A549 (cell line): ENCODE results near the gene ZNF225. TPM values are rescaled to one million over a fixed set of nuclear protein-coding genes. Genes with fewer than 3 reads are reported as not detected.

Experiments used
- ATAC-seq, 2 experiments: fragments of 200-7000 bp in 1 of 2; fragments of >200 bp in 1 of 2; cut with Nextera tagmentation in 1 of 2; cut with Tn5 transposase in 1 of 2; 3 replicates each; pipeline versions ENCODE4 v1.8.0 to v1.9.1; 2018 to 2020; ENCODE audit warnings: mild to moderate bottlenecking in 1 of 2, moderate library complexity in 1 of 2
- CTCF ChIA-PET: fragments of 300-600 bp; sonication (Branson Sonifier 250); formaldehyde crosslinking; extraction: SDS; loops from one replicate; lab custom pipeline; 2021; ENCODE audit warnings: antibody characterized with exemption, inconsistent platforms; lab: Yijun Ruan, JAX
- POLR2A ChIA-PET: fragments of 350-600 bp; formaldehyde crosslinking; extraction: SDS; loops from one replicate; lab custom pipeline; 2021; ENCODE audit warnings: antibody characterized with exemption, inconsistent platforms; lab: Yijun Ruan, JAX
- DNase-seq, 2 experiments: peaks; one replicate each; pipeline versions ENCODE4 v3.0.0 to v3.0.0-alpha.2; 2011 to 2016; ENCODE audit warnings: low read depth in 1 of 2, low spot score in 1 of 2
- FAIRE-seq: peaks from 2 replicates; lab custom pipeline; 2011; peaks lifted over from hg19 to GRCh38; lab: Jason Lieb, UNC
- H3K27ac ChIP-seq, 2 experiments: fragments of >200 bp; sonication (Bioruptor Twin); formaldehyde crosslinking; 3 replicates each; pipeline ENCODE4 v1.5.1; 2016 to 2017
- H3K4me1 ChIP-seq: fragments of >200 bp; sonication (Bioruptor Twin); formaldehyde crosslinking; 3 replicates; pipeline ENCODE4 v1.6.1; 2016
- H3K4me2 ChIP-seq: fragments of >200 bp; sonication (Bioruptor Twin); formaldehyde crosslinking; 3 replicates; pipeline ENCODE4 v1.6.1; 2016
- H3K4me3 ChIP-seq: fragments of >200 bp; sonication (Bioruptor Twin); formaldehyde crosslinking; 3 replicates; pipeline ENCODE4 v1.5.1; 2016
- H3K9me3 ChIP-seq: fragments of >200 bp; sonication (Bioruptor Twin); formaldehyde crosslinking; 3 replicates; pipeline ENCODE4 v1.6.1; 2016
- BCL3 ChIP-seq: fragments of >200 bp; sonication (Bioruptor Twin); formaldehyde crosslinking; IDR thresholded peaks from 3 replicates; pipeline ENCODE4 v1.6.1; 2016
- ELK1 ChIP-seq: fragments of 150-350 bp; IDR thresholded peaks from 2 replicates; pipeline ENCODE4 v1.6.1; 2014; ENCODE audit warnings: low read depth, mild to moderate bottlenecking, low read length
- HES2 ChIP-seq: fragments of >200 bp; sonication (Bioruptor Twin); formaldehyde crosslinking; IDR thresholded peaks from 2 replicates; pipeline ENCODE4 v1.6.1; 2016
- HOXB13 ChIP-seq: fragments of 250-450 bp; sonication (Bioruptor Pico); IDR thresholded peaks from 2 replicates; pipeline ENCODE4 v1.5.0; 2020; ENCODE audit warnings: low read depth, mild to moderate bottlenecking, moderate library complexity
- HOXB5 ChIP-seq: fragments of 250-450 bp; sonication (Bioruptor Pico); IDR thresholded peaks from 2 replicates; pipeline ENCODE4 v1.5.0; 2020; ENCODE audit warnings: mild to moderate bottlenecking, moderate library complexity
- JUN ChIP-seq, 2 experiments: fragments of >200 bp; sonication (Bioruptor Twin); formaldehyde crosslinking; IDR thresholded peaks; 2 replicates in 1 of 2; 3 replicates in 1 of 2; pipeline ENCODE4 v1.6.1; 2016 to 2017
- JUNB ChIP-seq: fragments of >200 bp; sonication (Bioruptor Twin); formaldehyde crosslinking; IDR thresholded peaks from 2 replicates; pipeline ENCODE4 v1.6.1; 2016
- MAFK ChIP-seq: fragments of 450-650 bp; IDR thresholded peaks from 2 replicates; pipeline ENCODE4 v1.6.1; 2014; ENCODE audit not compliant: partially characterized antibody
- MAX ChIP-seq: IDR thresholded peaks from 2 replicates; pipeline ENCODE4 v1.6.1; 2012
- NR3C1 ChIP-seq: fragments of >200 bp; sonication (Bioruptor Twin); formaldehyde crosslinking; IDR thresholded peaks from 3 replicates; pipeline ENCODE4 v1.6.1; 2017
- PHF8 ChIP-seq: fragments of 200-600 bp; sonication (generic); IDR thresholded peaks from 2 replicates; pipeline ENCODE4 v1.6.1; 2016; ENCODE audit warnings: low read depth, mild to moderate bottlenecking, antibody characterized with exemption, moderate library complexity, borderline replicate concordance
- POLR2A ChIP-seq: IDR thresholded peaks from 2 replicates; pipeline ENCODE4 v1.6.1; 2012; ENCODE audit warnings: mild to moderate bottlenecking, low read length
- POLR2AphosphoS2 ChIP-seq: conservative IDR thresholded peaks from 2 replicates; pipeline ENCODE4 v1.6.1; 2012; ENCODE audit warnings: low read length, improper control_type of control experiment, inconsistent platforms
- RAD21 ChIP-seq, 2 experiments: fragments of >200 bp in 1 of 2; sonication (Bioruptor Twin) in 1 of 2; formaldehyde crosslinking in 1 of 2; IDR thresholded peaks in 1 of 2; conservative IDR thresholded peaks in 1 of 2; 2 replicates in 1 of 2; 3 replicates in 1 of 2; pipeline ENCODE4 v1.6.1; 2012 to 2018; ENCODE audit warnings: inconsistent platforms in 1 of 2
- RCOR1 ChIP-seq: fragments of 150-350 bp; IDR thresholded peaks from 2 replicates; pipeline ENCODE4 v1.6.1; 2014; ENCODE audit warnings: antibody characterized with exemption, low read length, low read depth
- RNF2 ChIP-seq: fragments of 200-600 bp; sonication (generic); IDR thresholded peaks from 2 replicates; pipeline ENCODE4 v1.6.1; 2016; ENCODE audit warnings: low read depth, mild to moderate bottlenecking, antibody characterized with exemption, moderate library complexity, borderline replicate concordance
- SMC3 ChIP-seq: fragments of >200 bp; sonication (Bioruptor Twin); formaldehyde crosslinking; IDR thresholded peaks from 3 replicates; pipeline ENCODE4 v1.6.1; 2018; ENCODE audit warnings: inconsistent platforms
- ZC3H11A ChIP-seq: fragments of 450-650 bp; IDR thresholded peaks from 2 replicates; pipeline ENCODE4 v1.6.1; 2014; ENCODE audit warnings: antibody characterized with exemption, mild to moderate bottlenecking
- ZFP36 ChIP-seq: fragments of 450-650 bp; IDR thresholded peaks from 2 replicates; pipeline ENCODE4 v1.6.1; 2014; ENCODE audit warnings: borderline replicate concordance; ENCODE audit not compliant: partially characterized antibody
- WGBS: methylation state at CpG from one replicate; pipeline ENCODE4 v1.1.6; 2017; ENCODE audit errors: missing lambda C conversion rate; 5-methylcytosine and 5-hydroxymethylcytosine counted together
- polyA plus RNA-seq, 4 experiments: library from polyadenylated mRNA; depleted of rRNA in 3 of 4; stranded (reverse); fragments of >200 nt; fragmentation: RNase III in 1 of 4; extraction: RNeasy Plus Mini Kit Qiagen cat#74134 plus additional on column Dnase treatment in 1 of 4; gene quantifications; 2 replicates in 3 of 4; 3 replicates in 1 of 4; pipeline ENCODE4 v1.2.3, GENCODE V29; 2011 to 2017
- TF ChIP-seq, protein P1 (sequence below): fragments of 250-450 bp; sonication (Bioruptor Pico); IDR thresholded peaks from 2 replicates; pipeline ENCODE4 v1.5.0; 2020; ENCODE audit warnings: low read depth, mild to moderate bottlenecking, moderate library complexity
- TF ChIP-seq, protein P2 (sequence below): IDR thresholded peaks from 2 replicates; pipeline ENCODE4 v1.6.1; 2012; ENCODE audit warnings: low read depth, borderline replicate concordance

Gene ZNF225
- polyA plus RNA-seq, 2 of the 4 experiments (the other 2 are of a cell fraction), result 3.3 to 4.3 TPM

GRCh38 chr19:44093931-44094765 lies 19.1 kb upstream of the ZNF225 start, which contains the start of gene ZNF224:
TSS of gene ZNF224 (plus strand) at chr19:44094361. CDS start at chr19:44097874, 3,513 bp downstream.
- peak; percentile 41; the same call in 1 of the 2 replicates for TF ChIP-seq MAX
- TF ChIP-seq POLR2AphosphoS2, result no peak
- no peak for TF ChIP-seq RAD21 (conservative IDR thresholded peaks at IDR 0.05 in 1 of 2, IDR thresholded peaks at IDR 0.05 in 1 of 2)
- peak; percentile 36 to 61; a peak in 1 of 5 replicates for TF ChIP-seq JUN (IDR thresholded peaks at IDR 0.05)
- TF ChIP-seq PHF8, result peak; percentile 68; the same call in 1 of the 2 replicates
- TF ChIP-seq POLR2A, result peak; percentile 34
- TF ChIP-seq BCL3, result 0 out of 3 replicates have a peak, but pooled peaks have one; percentile 67
- no peak for TF ChIP-seq MAFK
- no peak for TF ChIP-seq JUNB
- CTCF ChIA-PET, result interaction anchor here (1.2 kb wide), 1 partner anchor 23 kb away, joined by 3 read pairs; no protein-coding TSS in a partner anchor
- peak; percentile 94 to 97 for DNase-seq
- Histone ChIP-seq H3K27ac (peak within 1 kb of the TSS; percentile 72 to 85), H3K4me2 (peak within 1 kb of the TSS; percentile 75), H3K4me1 (peaks cover 8% of the 10 kb centered on the region; the same call in 2 of the 3 replicates), H3K4me3 (peak within 1 kb of the TSS; percentile 87), H3K9me3 (peaks cover 31% of the 10 kb centered on the region)
- peak; percentile 88 for FAIRE-seq
- WGBS, result 3% methylated on average over 50 of the region's 50 CpGs
- ATAC-seq, result peak; percentile 97 to 99
- POLR2A ChIA-PET, result interaction anchor here (0.6 to 1.4 kb wide), 5 partner anchors 19 to 406 kb away, joined by 3 to 18 read pairs (median 4); partner anchors contain the start of genes ZNF180, ZNF223, ZNF225 and ZNF227

DNA sequence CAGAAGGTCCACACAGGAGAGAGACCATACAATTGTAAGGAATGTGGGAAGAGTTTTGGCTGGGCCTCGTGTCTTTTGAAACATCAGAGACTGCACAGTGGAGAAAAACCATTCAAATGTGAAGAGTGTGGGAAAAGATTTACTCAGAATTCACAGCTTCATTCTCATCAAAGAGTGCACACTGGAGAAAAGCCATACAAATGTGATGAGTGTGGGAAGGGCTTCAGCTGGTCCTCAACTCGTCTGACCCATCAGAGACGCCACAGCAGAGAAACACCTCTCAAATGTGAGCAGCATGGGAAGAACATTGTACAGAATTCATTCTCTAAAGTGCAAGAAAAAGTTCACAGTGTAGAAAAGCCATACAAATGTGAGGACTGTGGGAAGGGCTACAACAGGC lies 5.4 kb upstream of the ZNF225 start:
- WGBS, result 85% methylated on average over 3 of the region's 3 CpGs
- Histone ChIP-seq H3K9me3 (peaks cover 91% of the 10 kb centered on the region), H3K4me2 (no peak overlapping the region), H3K4me1 (no peaks in the 10 kb centered on the region), H3K4me3 (no peak overlapping the region)
- ChIA-PET POLR2A (no interaction called here), CTCF (no interaction called here)
- TF ChIP-seq POLR2AphosphoS2 (no peak), ELK1 (no peak), RCOR1 (no peak), HOXB5 (no peak), ZFP36 (no peak), HES2 (no peak), RNF2 (no peak), SMC3 (no peak), POLR2A (no peak), JUN (IDR thresholded peaks at IDR 0.05) (no peak), NR3C1 (no peak), HOXB13 (CRISPR knock-in tag) (no peak), ZC3H11A (no peak)
- TF ChIP-seq, protein P1, sequence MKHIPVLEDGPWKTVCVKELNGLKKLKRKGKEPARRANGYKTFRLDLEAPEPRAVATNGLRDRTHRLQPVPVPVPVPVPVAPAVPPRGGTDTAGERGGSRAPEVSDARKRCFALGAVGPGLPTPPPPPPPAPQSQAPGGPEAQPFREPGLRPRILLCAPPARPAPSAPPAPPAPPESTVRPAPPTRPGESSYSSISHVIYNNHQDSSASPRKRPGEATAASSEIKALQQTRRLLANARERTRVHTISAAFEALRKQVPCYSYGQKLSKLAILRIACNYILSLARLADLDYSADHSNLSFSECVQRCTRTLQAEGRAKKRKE (CRISPR knock-in tag), result no peak
- TF ChIP-seq, protein P2, sequence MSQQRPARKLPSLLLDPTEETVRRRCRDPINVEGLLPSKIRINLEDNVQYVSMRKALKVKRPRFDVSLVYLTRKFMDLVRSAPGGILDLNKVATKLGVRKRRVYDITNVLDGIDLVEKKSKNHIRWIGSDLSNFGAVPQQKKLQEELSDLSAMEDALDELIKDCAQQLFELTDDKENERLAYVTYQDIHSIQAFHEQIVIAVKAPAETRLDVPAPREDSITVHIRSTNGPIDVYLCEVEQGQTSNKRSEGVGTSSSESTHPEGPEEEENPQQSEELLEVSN, result no peak
- TF ChIP-seq, all 56 proteins: peak for 0
- DNase-seq (no peak), FAIRE-seq (no peak), ATAC-seq (no peak)
- no peak overlapping the region for H3K27ac ChIP-seq
